ENCODE results near the gene PFAS.

- TF ChIP-seq CTCF (IDR thresholded peaks at IDR 0.05) (peak in 3 of 6 experiments; percentile 5 to 59 (median 35)), POLR2A (IDR thresholded peaks at IDR 0.05) (no peak)
Observed at GRCh38 chr17:8253801-8254200, 4.7 kb downstream of the PFAS start.

Data from Peyer's patch (tissue), 4 donors.